HFFc6 (cell line): ENCODE data around the gene TSPYL6. TPM values are rescaled to one million over a fixed set of nuclear protein-coding genes. Genes with fewer than 3 reads are reported as not detected.
A peak's percentile ranks its signal among the peaks of the same experiment; 100 is the strongest.

Source experiments
- DNase-seq: peaks from one replicate; pipeline ENCODE4 v3.0.0-alpha.2; 2018
- H3K27ac Mint-ChIP-seq: 2 replicates; pipeline ENCODE4 v1.8.0; 2020; ENCODE audit warnings: mild to moderate bottlenecking, mixed read lengths
- H3K27me3 Mint-ChIP-seq: 2 replicates; pipeline ENCODE4 v1.8.0; 2021; ENCODE audit warnings: mild to moderate bottlenecking, moderate library complexity, mixed read lengths; ENCODE audit not compliant: insufficient read depth
- H3K36me3 Mint-ChIP-seq: 2 replicates; pipeline ENCODE4 v1.8.0; 2021; ENCODE audit warnings: low read depth, mixed read lengths
- H3K4me1 Mint-ChIP-seq: 2 replicates; pipeline ENCODE4 v1.8.0; 2020; ENCODE audit warnings: low read depth, mixed read lengths
- H3K4me3 Mint-ChIP-seq: 2 replicates; pipeline ENCODE4 v1.8.0; 2020; ENCODE audit warnings: mild to moderate bottlenecking, moderate library complexity, mixed read lengths
- H3K9me3 Mint-ChIP-seq: 2 replicates; pipeline ENCODE4 v1.8.0; 2020; ENCODE audit warnings: mild to moderate bottlenecking, mixed read lengths
- total RNA-seq, 6 experiments: library from RNA; stranded (reverse); fragmentation: NEBNext Ultra II Directional; extraction: Animal tissue kit (Norgen Biotek cat#: 25700); gene quantifications; 2 replicates in 1 of 6; 3 replicates in 5 of 6; pipeline ENCODE4 v1.2.3, GENCODE V29; 2021
- TF ChIP-seq, protein P1 (sequence below): fragments of 200-600 bp; sonication (generic); IDR thresholded peaks from 2 replicates; pipeline ENCODE4 v1.5.0; 2021; ENCODE audit warnings: antibody characterized with exemption, mild to moderate bottlenecking

TSPYL6 gene
- total RNA-seq, 6 experiments from 2014 or later, result not detected

DNA sequence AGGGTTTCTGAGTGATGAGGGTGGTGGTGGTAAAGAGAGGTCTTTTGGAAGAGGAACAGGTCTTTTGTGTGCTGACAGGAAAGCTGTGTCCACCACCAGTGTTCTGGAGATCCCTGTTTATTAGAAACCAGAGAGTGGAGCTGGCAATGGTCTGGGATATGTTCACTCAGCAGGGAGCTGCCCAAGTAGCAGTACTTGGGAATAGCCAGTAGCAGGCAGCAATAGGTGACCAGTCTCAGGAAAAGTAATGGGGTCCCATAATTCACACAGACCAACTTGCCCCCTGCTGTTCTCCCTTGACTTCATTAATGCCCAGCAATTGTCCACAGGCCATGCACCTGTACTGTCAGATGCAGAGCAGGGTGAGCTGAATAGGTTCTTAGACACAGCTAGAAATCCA is 1.8 kb downstream of the TSPYL6 start:
- H3K27ac Mint-ChIP-seq, result no peak overlapping the region
- TF ChIP-seq, protein P1, sequence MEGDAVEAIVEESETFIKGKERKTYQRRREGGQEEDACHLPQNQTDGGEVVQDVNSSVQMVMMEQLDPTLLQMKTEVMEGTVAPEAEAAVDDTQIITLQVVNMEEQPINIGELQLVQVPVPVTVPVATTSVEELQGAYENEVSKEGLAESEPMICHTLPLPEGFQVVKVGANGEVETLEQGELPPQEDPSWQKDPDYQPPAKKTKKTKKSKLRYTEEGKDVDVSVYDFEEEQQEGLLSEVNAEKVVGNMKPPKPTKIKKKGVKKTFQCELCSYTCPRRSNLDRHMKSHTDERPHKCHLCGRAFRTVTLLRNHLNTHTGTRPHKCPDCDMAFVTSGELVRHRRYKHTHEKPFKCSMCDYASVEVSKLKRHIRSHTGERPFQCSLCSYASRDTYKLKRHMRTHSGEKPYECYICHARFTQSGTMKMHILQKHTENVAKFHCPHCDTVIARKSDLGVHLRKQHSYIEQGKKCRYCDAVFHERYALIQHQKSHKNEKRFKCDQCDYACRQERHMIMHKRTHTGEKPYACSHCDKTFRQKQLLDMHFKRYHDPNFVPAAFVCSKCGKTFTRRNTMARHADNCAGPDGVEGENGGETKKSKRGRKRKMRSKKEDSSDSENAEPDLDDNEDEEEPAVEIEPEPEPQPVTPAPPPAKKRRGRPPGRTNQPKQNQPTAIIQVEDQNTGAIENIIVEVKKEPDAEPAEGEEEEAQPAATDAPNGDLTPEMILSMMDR, result 0 out of 2 replicates have a peak, but pooled peaks have one; percentile 13

GRCh38 chr2:54249629-54250028 is 6.4 kb downstream of the TSPYL6 start:
- Mint-ChIP-seq H3K4me1 (no peaks in the 10 kb centered on the region), H3K4me3 (no peak overlapping the region), H3K27me3 (peaks cover 10% of the 10 kb centered on the region), H3K9me3 (no peaks in the 10 kb centered on the region), H3K36me3 (no peaks in the 10 kb centered on the region), H3K27ac (no peak overlapping the region)
- TF ChIP-seq, protein P1, result no peak
- DNase-seq, result no peak

More for the DNA sequence above, 1.8 kb downstream of the TSPYL6 start:
- Mint-ChIP-seq H3K9me3 (no peaks in the 10 kb centered on the region), H3K27me3 (peaks cover 5% of the 10 kb centered on the region; the same call in 1 of the 2 replicates), H3K4me1 (no peaks in the 10 kb centered on the region), H3K4me3 (no peak overlapping the region), H3K36me3 (no peaks in the 10 kb centered on the region)
- DNase-seq, result no peak

GRCh38 chr2:54247115-54247514 is 8.9 kb downstream of the TSPYL6 start:
- H3K9me3 Mint-ChIP-seq, result no peaks in the 10 kb centered on the region
- no peak for DNase-seq
- peaks cover 8% of the 10 kb centered on the region for H3K27me3 Mint-ChIP-seq
- no peak overlapping the region for H3K4me3 Mint-ChIP-seq
- H3K27ac Mint-ChIP-seq, result no peak overlapping the region
- H3K36me3 Mint-ChIP-seq, result no peaks in the 10 kb centered on the region
- no peaks in the 10 kb centered on the region for H3K4me1 Mint-ChIP-seq
- TF ChIP-seq, protein P1, result no peak

DNA sequence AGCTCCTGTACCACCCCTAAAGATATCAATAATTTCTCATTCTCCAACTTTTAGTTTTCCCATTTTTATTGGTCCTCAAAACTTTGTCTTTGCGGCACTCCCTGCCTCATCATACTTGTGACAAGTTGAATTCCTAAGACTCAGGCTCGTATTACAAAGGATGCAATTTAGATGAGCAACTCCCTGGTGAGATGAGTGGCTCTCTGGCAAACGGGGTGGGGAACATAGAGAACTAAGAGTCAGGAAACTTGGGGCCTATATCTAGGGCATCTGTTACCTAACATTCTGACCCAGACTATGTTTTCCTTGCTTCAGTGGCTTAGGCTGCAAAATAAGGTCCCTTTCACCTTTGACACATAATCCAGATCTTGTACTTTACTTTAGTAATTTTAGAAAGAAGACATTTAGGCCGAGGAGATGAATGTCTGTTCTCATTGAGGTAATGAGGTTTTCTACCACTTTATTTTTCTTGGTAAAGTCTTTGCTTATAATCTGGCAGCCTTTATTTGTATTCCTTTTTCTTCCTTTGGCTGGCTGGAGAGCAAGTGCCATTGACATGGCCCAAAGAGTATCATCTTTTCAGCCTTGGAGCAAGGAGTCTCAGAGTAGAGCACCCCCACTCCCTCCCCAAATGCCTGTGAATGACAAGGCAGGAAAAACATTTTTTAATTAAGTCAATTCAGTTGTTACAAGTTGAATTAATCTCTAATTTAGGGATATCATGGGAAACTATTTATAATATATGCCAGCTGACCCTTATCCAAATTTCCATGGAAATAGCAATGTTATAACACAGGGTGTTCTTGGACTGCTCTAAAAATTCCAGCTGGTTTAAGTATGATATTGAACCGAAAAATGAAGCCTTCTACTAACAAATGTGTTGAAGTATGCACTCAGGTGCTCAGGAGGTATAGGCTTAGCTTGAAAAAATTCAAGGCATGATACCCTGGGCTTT is 15.2 kb downstream of the TSPYL6 start:
- H3K36me3 Mint-ChIP-seq, result peaks cover 9% of the 10 kb centered on the region; the same call in 1 of the 2 replicates
- H3K4me3 Mint-ChIP-seq, result no peak overlapping the region
- no peak overlapping the region for H3K27ac Mint-ChIP-seq
- TF ChIP-seq, protein P1, result no peak
- H3K27me3 Mint-ChIP-seq, result peaks cover 5% of the 10 kb centered on the region
- H3K4me1 Mint-ChIP-seq, result peaks cover 24% of the 10 kb centered on the region
- H3K9me3 Mint-ChIP-seq, result peaks cover 6% of the 10 kb centered on the region
- peak; percentile 6 for DNase-seq

- peak overlapping the region; percentile 49 for H3K27ac Mint-ChIP-seq
Observed at GRCh38 chr2:54239427-54239826, 16.6 kb downstream of the TSPYL6 start.

More at GRCh38 chr2:54239427-54239826, 16.6 kb downstream of the TSPYL6 start:
- TF ChIP-seq, protein P1, result no peak
- H3K9me3 Mint-ChIP-seq, result peaks cover 6% of the 10 kb centered on the region
- peak; percentile 62 for DNase-seq
- H3K36me3 Mint-ChIP-seq, result peaks cover 9% of the 10 kb centered on the region; the same call in 1 of the 2 replicates
- peaks cover 3% of the 10 kb centered on the region for H3K27me3 Mint-ChIP-seq
- peaks cover 24% of the 10 kb centered on the region for H3K4me1 Mint-ChIP-seq
- H3K4me3 Mint-ChIP-seq, result peak overlapping the region; percentile 0; the same call in 1 of the 2 replicates
